ENCODE results near the gene USP21.

DNA sequence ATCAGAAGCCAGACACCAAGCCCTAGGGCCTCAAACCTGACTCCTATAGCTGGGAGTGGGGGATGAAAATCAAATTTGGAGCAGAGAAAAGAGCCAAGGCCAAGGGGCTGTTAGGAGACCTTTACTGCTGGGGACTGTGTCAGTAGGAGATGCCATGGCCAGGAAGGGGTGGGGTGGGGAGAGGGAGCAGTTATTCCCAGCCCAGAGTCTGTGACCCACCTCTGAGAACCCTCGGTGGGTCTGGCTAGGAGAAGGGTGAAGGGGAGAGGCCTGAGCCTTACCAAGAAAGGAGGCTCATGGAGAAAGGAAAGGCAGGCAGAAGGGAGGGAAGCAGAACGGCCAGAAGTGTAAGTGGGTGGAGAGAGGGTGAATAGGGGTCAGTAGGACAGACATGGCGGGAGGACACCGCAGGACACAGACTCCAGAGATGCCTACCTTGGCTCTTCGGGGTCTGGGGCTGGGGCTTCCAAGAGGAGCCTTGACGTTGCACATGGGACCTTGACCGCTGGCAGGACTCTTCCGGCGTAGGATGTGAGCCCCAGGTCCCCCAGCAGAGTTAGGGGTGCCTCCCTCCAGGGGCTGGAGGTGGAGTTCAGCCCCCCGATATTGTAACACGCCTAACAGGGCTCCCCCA lies 38.4 kb downstream of the USP21 start:
- no peak for TF ChIP-seq CEBPB (IDR thresholded peaks at IDR 0.05)
- TF ChIP-seq TAF1 (IDR thresholded peaks at IDR 0.05; ENCODE audit: low read depth): no peak
- TF ChIP-seq, protein P1, sequence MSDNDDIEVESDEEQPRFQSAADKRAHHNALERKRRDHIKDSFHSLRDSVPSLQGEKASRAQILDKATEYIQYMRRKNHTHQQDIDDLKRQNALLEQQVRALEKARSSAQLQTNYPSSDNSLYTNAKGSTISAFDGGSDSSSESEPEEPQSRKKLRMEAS (IDR thresholded peaks at IDR 0.05): no peak
- TF ChIP-seq EGR1 (IDR thresholded peaks at IDR 0.05): no peak
- TF ChIP-seq, protein P2, sequence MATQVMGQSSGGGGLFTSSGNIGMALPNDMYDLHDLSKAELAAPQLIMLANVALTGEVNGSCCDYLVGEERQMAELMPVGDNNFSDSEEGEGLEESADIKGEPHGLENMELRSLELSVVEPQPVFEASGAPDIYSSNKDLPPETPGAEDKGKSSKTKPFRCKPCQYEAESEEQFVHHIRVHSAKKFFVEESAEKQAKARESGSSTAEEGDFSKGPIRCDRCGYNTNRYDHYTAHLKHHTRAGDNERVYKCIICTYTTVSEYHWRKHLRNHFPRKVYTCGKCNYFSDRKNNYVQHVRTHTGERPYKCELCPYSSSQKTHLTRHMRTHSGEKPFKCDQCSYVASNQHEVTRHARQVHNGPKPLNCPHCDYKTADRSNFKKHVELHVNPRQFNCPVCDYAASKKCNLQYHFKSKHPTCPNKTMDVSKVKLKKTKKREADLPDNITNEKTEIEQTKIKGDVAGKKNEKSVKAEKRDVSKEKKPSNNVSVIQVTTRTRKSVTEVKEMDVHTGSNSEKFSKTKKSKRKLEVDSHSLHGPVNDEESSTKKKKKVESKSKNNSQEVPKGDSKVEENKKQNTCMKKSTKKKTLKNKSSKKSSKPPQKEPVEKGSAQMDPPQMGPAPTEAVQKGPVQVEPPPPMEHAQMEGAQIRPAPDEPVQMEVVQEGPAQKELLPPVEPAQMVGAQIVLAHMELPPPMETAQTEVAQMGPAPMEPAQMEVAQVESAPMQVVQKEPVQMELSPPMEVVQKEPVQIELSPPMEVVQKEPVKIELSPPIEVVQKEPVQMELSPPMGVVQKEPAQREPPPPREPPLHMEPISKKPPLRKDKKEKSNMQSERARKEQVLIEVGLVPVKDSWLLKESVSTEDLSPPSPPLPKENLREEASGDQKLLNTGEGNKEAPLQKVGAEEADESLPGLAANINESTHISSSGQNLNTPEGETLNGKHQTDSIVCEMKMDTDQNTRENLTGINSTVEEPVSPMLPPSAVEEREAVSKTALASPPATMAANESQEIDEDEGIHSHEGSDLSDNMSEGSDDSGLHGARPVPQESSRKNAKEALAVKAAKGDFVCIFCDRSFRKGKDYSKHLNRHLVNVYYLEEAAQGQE (IDR thresholded peaks at IDR 0.05; ENCODE audit: low read depth): no peak
- no peak for TF ChIP-seq NFIC (IDR thresholded peaks at IDR 0.05)
- TF ChIP-seq ZBTB7A (IDR thresholded peaks at IDR 0.05; ENCODE audit: low read depth): no peak
- TF ChIP-seq YY1 (IDR thresholded peaks at IDR 0.05; ENCODE audit: low read depth): no peak
- TF ChIP-seq, protein P3, sequence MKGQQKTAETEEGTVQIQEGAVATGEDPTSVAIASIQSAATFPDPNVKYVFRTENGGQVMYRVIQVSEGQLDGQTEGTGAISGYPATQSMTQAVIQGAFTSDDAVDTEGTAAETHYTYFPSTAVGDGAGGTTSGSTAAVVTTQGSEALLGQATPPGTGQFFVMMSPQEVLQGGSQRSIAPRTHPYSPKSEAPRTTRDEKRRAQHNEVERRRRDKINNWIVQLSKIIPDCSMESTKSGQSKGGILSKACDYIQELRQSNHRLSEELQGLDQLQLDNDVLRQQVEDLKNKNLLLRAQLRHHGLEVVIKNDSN (IDR thresholded peaks at IDR 0.05): no peak
- TF ChIP-seq EP300 (IDR thresholded peaks at IDR 0.05; ENCODE audit: borderline replicate concordance): no peak

All from Ishikawa (cell line).